ENCODE measurements around the gene ATP1A2.
"Not testable (repeated sequence)": the region's sequence is repeated elsewhere in the genome, so short reads cannot be mapped to it uniquely, and the experiment has no call there.

Gene ATP1A2

DNA sequence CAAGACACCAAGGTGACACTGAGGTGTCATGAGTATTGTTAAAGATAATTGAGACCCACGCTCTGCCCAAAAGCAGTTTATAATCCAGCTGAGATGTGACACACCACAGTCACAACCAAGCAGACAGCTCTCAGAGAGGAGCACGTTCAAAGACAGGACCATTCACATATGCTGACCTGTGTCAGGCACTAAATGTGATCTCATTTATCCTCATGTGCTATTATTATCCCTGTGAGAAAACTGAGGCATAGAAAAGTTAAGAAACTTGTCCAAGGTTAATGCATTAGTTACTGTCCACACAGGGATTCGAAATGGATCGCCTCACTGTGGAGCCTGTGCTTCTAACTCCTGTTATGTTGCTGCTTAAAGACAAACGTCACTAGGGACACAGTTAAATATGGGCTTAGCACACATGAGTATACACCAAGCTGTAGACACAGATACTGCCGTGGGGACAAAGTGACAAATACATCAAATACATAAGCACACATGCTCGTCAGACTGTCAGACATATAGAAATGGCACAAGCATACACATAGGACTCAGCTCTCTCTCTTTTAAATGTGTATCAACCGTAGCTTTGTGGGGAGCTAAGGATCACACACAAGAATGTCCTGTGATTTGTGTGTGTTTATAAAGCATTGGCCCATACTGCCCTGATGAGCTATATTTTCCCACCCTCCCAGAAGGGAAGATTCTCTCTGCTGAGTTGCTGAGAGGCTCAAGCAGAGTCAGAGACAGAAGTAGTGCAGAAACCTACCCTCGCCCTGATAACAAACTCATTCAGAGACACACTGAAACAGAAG, 13.6 kb upstream of the ATP1A2 start:
- DNase-seq = no peak

DNA sequence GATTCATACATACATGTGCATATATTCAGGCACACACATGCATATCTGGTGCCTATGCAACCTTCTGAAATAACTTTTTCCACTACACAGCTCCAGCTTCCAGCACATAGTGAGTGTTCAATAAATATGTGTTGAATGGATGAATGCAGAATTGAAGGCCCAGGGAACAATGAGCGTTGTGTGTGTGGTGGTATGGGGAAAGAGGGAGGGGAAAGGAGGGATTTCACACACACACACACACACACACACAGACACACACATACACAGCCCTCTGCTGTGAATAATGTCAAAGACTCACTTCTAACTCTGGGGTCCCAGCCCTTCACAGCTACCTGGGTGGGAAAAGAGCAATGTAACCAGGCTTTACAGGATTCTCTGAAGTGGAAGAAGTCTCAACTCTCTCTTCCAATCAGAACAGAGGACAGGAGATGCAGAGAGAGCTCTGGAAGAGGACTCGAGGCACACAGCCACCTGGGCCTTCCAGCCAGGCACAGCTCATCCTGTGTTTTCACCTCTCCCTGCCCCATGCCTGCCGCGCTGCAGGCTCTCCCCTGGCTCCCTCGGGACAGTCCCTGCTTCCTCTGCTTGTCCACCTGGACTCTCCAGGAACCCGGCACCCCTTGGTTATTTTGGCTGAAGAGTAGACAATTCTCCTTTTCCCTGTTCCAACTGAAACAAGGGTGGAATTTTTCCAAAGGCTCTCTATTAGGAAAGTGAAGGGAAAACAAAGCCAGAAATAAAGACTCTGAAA, 11.7 kb upstream of the ATP1A2 start:
- DNase-seq = no peak

DNA sequence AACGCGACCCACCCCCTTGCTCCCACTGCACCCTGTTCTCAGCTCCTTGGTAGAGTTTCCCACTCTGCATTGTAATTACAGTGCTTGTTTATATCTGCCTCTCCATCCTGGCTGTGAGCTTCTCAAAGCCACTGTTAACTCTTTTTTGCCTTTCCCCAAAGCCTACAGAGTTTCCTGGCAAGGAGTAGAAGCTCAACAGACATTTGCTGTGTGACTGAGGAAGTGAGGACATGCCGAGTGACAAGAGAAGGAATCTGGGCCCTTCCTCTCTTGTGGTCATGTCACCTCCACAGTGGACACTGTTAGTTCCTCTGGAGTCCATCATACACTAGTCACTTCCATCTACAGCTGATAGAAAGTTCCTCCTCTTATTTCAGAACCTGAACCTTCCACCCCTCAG, 11.1 kb upstream of the ATP1A2 start:
- no peak for DNase-seq

DNA sequence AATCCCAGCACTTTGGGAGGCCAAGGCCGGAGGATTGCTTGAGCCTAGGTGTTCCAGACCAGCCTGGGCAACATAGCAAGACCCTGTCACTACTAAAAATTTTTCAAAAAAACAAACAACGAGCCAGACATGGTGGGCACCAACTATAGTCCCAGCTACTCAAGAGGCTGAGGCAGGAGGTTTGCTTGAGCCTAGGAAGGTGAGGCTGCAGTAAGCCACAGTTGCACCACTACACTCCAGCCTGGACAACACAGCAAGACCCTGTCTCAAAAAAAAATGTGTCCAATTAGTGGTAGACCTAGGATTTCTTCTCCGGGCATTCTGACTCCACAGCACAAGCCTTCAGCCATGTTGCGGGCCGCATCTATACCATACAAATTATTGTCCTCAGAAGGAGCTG, 10.4 kb upstream of the ATP1A2 start:
- DNase-seq = no peak

DNA sequence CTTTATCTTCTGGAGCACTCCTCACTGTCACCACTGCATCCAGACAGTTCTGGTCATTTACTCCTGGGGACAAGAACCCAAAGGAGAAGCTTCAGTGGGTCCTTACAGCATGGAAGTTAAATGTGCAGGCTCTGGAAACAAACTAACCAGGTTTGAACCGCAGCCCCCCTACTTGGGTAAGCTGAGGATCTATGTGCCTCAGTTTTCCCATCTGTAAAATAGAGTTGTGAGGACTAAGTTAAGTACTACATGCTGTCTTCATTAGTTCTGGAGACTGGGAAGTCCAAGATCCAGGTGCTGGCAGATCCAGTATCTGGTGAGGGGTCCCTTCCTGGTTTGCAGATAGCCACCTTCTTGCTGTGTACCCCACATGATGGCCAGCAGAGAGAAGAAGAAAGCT, 8.0 kb upstream of the ATP1A2 start:
- DNase-seq = no peak

DNA sequence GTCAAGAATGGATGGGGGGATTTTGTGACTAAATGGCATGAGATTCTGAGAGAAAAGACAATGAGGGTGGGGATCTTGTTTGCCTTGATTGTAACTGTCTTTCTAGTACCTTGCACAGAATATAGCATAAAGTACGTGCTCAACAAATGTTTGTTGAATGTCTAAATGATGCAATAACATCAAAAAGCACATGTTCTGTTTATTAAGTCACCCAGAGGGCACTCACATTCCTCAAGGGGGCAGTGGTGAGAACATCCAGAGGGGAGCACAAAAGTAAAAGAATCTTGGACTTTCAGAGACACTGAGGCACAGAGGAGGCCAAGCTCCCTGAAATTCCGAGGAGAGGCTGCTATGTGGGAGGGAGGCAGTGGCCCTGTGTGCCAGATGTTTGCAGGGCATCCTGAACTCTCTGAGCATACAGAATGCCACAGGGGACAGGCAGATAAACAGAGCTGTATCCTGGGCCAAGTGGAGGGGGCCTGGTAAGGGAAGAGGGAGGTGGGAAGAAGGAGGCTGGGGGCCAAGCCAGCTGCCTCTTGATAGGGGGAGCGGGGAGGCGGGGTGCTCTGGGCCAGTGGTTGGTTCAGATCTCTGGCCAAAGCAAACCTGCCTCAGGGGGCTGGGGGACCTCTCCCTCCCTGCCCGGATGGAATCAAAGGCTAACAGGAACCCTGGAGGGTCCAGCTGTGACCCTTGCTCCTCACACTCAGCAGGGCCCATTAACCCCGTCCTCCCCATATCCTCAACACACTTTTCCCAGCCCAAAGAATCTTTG, 6.5 kb upstream of the ATP1A2 start:
- peak; percentile 57 for DNase-seq

DNA sequence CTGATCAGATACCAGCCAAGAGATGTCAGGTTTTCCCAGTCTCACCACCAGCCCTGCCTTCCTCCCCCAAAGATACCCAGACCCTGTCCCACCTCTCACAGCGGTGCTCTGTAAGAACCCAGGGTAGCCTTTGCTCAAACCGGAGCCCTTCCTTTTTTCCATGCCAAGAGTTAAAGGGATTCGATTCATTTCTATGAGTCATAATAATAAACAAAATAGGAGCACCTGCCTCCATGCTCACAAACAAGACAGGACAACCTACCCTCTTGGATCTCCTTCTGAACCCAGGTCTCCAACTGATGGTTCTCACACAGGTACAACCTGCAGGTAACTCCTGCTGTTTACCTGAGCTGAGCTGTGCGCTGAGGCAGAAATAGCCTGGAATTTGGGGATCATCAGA, 5.9 kb upstream of the ATP1A2 start:
- DNase-seq = no peak

DNA sequence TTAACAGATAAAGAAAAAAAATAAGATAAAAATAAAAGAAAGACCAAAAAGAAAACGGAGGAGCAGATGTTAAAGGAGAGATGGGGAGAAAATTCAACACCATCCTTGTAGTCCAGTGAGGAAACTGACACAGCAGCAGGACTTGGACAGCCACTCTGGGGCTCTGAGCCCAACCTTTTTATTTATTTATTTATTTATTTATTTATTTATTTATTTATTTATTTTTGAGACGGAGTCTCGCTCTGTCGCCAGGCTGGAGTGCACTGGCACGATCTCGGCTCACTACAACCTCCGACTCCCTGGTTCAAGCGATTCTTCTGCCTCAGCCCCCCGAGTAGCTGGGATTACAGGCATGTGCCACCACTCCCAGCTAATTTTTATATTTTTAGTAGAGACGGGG, 4.1 kb upstream of the ATP1A2 start:
- not testable (repeated sequence) for DNase-seq

DNA sequence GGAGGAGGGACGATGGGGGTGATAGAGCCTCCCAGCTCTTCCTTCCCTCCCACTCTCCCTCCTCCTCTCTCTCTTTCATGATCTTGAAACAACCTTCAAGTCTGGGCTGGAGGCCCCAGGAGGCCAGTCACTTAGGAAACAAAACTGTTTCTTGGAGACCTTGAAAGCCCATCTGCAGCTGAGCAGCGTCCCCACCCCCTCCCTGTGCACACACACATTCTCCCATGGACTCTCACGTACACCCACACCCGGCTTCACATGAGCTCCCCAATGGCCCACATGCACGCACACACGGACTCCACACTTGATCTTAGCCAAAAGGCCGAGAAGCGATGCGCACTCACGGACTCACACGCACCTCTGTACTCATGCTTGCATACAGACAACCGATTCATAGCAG, 3.2 kb upstream of the ATP1A2 start:
- no peak for DNase-seq

DNA sequence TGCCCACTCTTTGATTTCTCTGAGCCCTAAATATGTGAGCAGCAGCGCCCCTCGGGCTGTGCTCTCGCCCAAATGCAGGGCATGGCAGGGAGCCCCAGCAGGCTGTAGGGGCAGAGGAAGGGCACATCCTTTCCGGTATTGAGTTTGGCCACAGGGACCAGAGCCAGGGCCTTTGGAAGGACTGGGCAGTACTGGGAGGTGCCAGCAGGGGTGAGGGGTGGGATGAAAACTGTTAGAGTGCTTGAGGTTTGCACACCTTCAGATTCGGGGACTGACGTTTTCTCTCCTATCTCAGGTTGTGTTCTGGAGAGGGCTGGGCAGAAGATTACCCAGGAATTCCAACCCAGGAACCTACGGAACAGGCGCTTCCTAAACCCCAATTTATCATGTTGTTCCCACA, 2.2 kb upstream of the ATP1A2 start:
- no peak for DNase-seq

DNA sequence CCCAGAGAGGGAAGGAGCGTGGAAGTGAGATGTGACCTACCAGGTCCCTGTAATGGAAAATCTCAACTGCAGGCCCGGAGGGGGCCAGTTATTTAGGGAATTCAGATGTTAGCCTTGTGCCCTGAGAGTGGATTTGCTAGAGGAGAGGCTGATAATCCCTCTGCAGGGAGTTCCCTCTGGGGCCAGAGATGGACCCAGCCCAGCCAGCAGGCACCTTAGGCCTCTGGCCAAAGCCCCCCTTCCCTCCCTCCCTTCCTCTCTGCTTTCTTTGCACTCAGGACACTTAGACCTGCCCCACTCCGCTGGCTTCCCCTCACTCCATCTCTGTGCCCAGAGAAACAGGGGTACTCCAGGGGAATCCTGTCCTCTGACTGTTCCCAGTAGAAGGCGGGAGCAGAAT, 1.5 kb upstream of the ATP1A2 start:
- no peak for DNase-seq

DNA sequence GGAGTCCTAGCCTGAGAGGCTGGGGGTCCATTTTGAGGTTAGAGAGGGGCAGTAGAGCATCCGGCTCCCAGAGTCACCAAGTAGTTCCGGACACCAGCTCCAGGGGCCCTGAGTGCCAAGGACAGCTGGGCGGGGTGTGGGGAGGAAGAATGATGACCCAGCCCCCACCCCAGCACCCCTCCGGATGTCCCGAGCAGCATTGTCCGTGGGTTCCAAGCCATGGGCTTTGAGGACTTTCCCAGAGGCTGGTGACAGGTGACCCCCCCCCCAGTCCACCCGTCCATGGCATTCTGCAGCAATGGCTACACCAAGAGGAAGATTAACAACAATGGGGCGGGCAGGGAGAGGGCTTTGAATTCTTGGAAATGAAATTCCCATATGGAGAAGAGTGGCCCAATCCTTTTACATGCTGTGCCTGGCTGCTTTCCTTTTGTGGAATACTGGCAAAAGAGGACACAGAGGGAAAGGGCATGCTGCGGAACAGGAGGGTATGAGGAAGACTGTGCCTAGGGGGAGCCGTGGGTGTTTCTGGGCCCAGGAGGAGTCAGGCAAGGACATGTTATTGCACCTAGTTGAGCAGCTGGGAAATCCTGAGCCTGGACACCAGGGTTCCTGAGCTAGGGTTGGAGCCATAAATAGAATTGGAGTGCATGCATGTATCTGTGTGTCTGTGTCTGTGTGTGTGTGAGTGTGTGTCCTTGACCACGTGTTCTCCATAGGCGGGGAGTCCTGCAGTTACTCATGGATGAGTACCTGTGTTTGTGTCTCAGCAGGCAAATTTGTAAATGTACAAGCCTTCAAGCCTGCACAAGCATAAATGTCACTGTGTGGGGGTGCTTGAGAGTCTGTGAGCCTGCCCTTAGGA, 956 bp downstream of the ATP1A2 start:
- DNase-seq = no peak

DNA sequence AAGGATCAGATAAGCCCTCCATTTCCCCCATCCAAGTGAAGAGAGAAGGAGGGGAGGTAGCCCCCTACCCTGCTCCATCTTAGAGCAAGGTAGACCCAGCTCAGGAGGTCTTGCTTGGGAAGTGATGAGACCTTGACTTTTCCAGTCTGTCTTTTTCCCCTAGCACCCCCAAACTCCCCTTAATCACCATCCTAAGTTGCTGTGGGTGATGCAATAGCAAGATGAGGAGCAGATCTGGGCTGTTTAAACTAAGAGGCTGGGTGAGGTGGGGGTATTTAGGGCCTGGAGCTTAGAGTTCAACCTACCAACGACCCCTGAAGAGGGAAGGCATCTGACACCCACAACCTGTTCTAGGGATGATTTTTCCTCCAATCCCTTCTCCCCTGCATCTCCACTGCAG, 1.7 kb downstream of the ATP1A2 start:
- no peak for DNase-seq

DNA sequence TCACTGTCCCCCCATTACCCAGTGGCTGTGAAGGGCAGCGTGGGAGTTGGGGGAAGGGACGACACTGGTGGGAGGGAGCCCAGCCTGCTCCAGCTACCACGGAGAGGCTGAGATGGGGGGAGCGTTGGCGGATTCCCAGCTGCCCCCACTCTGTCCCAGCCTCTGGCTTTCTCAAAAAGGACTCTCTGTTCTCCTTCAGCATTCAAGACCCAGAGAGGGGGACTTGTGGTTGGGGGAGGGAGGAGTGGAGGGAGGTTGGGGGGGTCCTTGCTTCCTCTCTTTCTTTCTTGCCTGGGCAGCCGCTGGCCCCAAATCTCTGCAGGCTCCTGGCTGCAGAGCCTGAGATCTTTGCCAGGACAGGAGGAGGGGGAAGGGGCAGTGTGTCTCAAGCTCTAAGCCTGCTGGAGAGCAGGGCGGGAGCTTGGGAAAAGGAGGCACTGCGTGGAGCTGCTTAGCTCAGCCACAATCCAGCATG, 2.2 kb downstream of the ATP1A2 start:
- DNase-seq = no peak

DNA sequence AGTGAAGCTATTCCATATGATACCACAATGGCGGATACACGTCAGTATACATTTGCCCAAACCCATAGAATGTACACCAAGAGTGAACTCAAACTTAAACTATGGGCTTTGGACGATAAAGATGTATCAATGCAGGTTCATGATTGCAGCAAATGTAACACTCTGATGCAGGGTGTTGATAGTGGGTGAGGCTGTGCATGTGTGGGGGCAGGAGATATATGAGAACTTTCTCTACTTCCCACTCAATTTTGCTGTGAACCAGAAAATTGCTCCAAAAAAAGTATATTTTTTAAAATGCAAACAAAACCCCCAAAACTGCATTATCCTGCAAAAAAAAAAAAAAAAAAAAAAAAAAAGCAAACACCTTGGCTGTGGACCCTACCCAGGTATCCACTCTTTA, 3.4 kb downstream of the ATP1A2 start:
- DNase-seq = no peak

DNA sequence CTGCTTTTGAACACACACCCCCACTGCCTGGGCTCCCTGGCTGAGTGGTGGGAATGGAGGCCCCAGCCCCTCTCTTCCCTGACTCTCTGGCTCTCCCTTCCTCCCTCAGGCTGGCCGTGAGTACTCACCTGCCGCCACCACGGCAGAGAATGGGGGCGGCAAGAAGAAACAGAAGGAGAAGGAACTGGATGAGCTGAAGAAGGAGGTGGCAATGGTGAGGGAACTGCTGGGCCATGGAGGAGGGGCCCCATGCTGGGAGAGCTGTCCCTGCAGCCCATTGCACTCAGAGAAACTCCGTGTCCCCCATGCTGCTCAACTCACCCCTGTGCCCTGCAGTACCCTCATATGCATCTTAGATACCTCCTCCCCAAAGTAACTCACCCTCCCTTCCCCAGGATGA, 5.2 kb downstream of the ATP1A2 start:
- DNase-seq = no peak

DNA sequence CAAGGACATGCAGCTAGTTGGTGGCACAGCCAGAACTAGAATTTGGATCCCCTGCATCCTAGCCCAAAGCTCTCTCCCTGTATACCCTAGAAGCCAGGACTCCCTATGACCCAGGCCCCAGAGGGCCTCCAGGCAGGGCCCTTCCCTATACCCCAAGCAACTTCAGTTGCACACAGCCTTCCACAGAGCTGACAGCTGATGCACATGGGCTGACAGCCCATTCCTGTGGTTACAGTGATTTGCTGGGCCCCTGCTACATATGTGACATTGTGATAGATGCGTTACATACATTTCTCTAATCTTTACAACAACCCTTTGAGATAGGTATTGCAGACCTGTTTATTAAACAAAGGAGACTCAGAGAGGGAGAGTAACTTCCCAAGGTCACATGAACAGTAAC, 5.8 kb downstream of the ATP1A2 start:
- no peak for DNase-seq

DNA sequence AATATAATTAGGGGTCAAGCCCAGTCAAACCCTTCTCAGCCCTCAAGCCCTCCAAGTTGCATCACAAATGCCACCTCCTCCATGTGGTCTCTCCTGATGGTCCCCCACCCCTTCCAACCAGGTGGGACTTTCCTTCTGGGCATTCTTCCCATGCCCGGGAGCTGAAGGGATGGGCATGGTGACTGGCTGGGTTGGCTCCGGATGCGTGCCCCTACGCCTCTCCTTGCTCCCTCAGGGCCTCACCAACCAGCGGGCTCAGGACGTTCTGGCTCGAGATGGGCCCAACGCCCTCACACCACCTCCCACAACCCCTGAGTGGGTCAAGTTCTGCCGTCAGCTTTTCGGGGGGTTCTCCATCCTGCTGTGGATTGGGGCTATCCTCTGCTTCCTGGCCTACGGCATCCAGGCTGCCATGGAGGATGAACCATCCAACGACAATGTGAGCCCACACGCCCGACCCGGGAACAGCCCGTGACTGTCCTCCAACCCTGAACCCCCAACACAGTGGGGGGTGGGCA, 7.5 kb downstream of the ATP1A2 start:
- no peak for DNase-seq

DNA sequence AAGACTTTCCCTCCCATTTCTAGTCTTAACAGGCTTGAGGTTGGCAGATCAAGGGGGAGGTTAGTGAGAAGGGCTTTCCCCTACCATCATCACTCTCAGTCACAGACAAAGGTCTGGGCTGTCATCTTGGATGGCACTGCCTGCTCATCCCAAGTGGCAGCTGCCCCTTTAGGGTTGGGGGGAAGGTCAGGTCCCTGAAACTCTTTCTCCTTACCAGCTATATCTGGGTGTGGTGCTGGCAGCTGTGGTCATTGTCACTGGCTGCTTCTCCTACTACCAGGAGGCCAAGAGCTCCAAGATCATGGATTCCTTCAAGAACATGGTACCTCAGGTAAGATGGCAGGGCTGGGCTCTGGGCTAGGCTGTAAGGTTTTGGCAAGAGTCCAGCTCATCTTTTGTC, 8.2 kb downstream of the ATP1A2 start:
- DNase-seq = no peak

DNA sequence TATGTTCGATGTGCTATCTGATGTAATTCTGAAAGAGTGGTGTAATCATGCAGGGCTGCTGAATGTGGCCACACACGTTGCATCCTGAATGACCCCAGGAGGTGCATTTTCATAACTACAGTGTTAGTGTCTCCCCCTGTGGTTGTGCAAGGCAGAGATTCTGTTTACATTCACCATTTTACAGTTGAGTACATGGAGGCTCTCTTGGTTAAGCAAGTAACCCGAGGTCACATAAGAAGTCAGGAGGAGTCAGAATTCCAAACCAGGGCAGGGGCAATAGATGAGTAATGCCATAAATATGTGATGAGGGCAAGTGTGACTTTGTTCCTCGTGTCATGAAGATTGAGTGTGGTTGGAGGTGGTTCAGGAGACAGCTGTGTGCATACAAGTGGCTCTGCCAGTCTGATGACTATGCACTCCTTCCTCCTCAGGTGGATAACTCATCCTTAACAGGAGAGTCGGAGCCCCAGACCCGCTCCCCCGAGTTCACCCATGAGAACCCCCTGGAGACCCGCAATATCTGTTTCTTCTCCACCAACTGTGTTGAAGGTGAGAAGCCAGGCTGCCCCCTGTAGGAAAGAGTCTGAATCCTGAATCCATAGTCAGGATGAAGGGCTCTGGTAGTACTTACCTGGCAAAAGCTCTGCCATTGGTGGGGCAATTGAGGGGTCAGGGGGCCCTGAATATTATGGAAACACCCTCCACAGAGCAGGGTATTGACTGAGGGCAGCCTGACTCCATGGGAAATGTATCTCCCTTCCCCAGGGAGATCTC, 9.3 kb downstream of the ATP1A2 start:
- DNase-seq = no peak

DNA sequence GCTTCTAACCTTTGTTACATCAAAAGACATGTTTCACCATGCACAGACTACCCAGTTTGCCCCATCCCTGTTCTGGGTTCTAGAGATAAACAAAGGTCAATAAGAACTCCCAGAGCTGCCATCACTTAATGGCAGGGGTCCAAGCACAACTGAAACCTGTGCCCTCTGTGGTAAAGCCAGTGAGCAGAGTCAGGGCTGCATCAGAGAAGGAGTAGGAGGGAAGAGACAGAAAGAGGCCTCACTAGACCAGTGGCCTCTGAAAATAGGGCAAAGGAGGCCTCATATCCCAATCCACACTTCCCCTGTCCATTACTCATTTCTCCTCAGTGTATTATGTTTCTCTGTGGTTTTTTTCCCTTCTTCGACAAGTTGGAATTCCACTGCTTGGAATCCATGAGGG, 10.2 kb downstream of the ATP1A2 start:
- no peak for DNase-seq

DNA sequence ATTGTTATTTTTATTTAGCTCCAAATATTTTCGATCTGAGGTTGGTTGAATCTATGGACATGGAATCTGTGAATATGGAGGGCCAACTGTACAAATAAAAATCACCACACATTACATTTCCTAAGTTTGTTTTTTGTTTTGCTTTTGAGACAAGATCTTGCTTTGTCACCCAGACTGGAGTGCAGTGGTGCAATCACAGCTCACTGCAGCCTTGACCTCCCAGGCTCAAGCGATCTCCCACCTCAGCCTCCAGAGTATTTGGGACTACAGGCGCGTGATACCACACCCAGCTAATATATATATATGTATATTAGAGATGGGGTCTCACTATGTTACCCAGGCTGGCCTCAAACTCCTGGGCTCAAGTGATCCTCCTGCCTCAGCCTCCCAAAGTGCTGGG, 10.8 kb downstream of the ATP1A2 start:
- not testable (repeated sequence) for DNase-seq

Measured in activated CD4-positive, alpha-beta T cell treated with anti-CD3 and anti-CD28 coated beads, Interleukin-2, Interleukin-6, amounts not matched to agents 100 ng/mL and 50 ng/mL, durations not matched to agents 16 hours and 8 hours (primary cell).